Activated naive CD8-positive, alpha-beta T cell treated with anti-CD3 and anti-CD28 coated beads, Interleukin-2, amount 10 ng/mL, durations not matched to agents 7 days and 5 days (primary cell): ENCODE measurements around the gene DHX16. TPM values are rescaled to one million over a fixed set of nuclear protein-coding genes. Genes with fewer than 3 reads are reported as not detected.
A peak's percentile ranks its signal among the peaks of the same experiment; 100 is the strongest.

Experiments
- ATAC-seq: fragments of 150-1000 bp; cut with Tn5 transposase; one replicate; pipeline ENCODE4 v1.10.0; 2021; ENCODE audit warnings: low read depth, moderate library complexity
- POLR2A ChIA-PET: fragments of 350-600 bp; sonication (Branson Sonifier 250); formaldehyde crosslinking; loops from one replicate; lab custom pipeline; 2021; ENCODE audit warnings: antibody characterized with exemption; lab: Charles Lee
- DNase-seq: peaks from one replicate; pipeline ENCODE4 v3.0.0; 2021
- H3K27ac Mint-ChIP-seq: one replicate; pipeline ENCODE4 v1.8.0; 2022; ENCODE audit warnings: mild to moderate bottlenecking, mixed read lengths
- H3K27me3 Mint-ChIP-seq: one replicate; pipeline ENCODE4 v1.8.0; 2022; ENCODE audit warnings: mild to moderate bottlenecking, moderate library complexity, mixed read lengths
- H3K36me3 Mint-ChIP-seq: one replicate; pipeline ENCODE4 v1.8.0; 2021; ENCODE audit warnings: mild to moderate bottlenecking, mixed read lengths
- H3K4me1 Mint-ChIP-seq: one replicate; pipeline ENCODE4 v1.8.0; 2021; ENCODE audit warnings: mixed read lengths
- H3K4me3 Mint-ChIP-seq: one replicate; pipeline ENCODE4 v1.8.0; 2022; ENCODE audit warnings: mild to moderate bottlenecking, moderate library complexity, mixed read lengths
- H3K9me3 Mint-ChIP-seq: one replicate; pipeline ENCODE4 v1.8.0; 2021; ENCODE audit warnings: mixed read lengths
- total RNA-seq, 2 experiments: library from RNA; stranded (reverse); gene quantifications; one replicate each; pipeline ENCODE4 v1.2.3, GENCODE V29; 2021

The DHX16 gene
- total RNA-seq, 2 experiments from 2014 or later: 42.9 to 44.2 TPM

- Mint-ChIP-seq H3K27me3 (no peaks in the 10 kb centered on the region), H3K27ac (peak overlapping the region; percentile 91), H3K9me3 (no peaks in the 10 kb centered on the region), H3K4me3 (peak overlapping the region; percentile 62), H3K4me1 (peaks cover 40% of the 10 kb centered on the region), H3K36me3 (peaks cover 49% of the 10 kb centered on the region)
- ATAC-seq: no peak
- no peak for DNase-seq
- POLR2A ChIA-PET: interaction anchor here (0.8 to 3.9 kb wide), 11 partner anchors 9 to 386 kb away, joined by 3 to 54 read pairs (median 4); partner anchors contain the start of genes DHX16 and TRIM39
Measured at GRCh38 chr6:30712441-30712945, 39.7 kb upstream of the DHX16 start.

DNA sequence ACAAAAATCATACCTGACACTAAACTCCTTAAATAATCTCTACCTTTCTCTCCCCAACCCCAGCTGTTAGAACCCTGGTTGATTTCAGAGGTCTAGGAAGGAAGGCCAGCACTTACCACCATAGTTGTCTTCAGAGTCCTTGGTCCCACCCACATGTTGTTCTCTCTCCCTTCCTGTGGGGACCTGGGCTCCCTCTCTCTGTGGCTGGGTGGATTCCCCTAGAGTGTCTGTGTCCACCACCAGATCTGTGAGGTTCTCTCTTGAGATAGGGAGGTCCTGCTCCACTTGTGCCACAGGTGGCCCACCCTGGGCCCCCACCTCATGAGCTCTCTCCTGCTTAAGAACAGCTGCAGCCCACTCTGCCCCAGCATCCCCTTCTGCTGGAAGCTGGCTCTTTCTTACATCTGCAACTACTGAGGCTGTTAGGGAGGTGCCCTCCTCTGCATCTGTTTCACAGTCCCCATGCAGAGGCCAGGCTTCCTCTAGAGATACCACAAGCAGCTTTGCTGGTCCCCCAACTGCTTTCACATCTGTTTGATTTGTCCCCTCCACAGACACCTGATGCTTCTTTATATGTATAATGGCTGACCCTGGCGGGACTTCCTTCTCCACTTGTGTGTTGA, 39.1 kb upstream of the DHX16 start:
- peak; percentile 57 for DNase-seq
- H3K9me3 Mint-ChIP-seq: no peaks in the 10 kb centered on the region
- H3K4me3 Mint-ChIP-seq: peak overlapping the region; percentile 62
- H3K27me3 Mint-ChIP-seq: no peaks in the 10 kb centered on the region
- POLR2A ChIA-PET: interaction anchor here (0.8 to 3.9 kb wide), 11 partner anchors 9 to 386 kb away, joined by 3 to 54 read pairs (median 4); partner anchors contain the start of genes DHX16 and TRIM39
- peaks cover 40% of the 10 kb centered on the region for H3K4me1 Mint-ChIP-seq
- peaks cover 50% of the 10 kb centered on the region for H3K36me3 Mint-ChIP-seq
- peak; percentile 86 for ATAC-seq
- peak overlapping the region; percentile 91 for H3K27ac Mint-ChIP-seq

DNA sequence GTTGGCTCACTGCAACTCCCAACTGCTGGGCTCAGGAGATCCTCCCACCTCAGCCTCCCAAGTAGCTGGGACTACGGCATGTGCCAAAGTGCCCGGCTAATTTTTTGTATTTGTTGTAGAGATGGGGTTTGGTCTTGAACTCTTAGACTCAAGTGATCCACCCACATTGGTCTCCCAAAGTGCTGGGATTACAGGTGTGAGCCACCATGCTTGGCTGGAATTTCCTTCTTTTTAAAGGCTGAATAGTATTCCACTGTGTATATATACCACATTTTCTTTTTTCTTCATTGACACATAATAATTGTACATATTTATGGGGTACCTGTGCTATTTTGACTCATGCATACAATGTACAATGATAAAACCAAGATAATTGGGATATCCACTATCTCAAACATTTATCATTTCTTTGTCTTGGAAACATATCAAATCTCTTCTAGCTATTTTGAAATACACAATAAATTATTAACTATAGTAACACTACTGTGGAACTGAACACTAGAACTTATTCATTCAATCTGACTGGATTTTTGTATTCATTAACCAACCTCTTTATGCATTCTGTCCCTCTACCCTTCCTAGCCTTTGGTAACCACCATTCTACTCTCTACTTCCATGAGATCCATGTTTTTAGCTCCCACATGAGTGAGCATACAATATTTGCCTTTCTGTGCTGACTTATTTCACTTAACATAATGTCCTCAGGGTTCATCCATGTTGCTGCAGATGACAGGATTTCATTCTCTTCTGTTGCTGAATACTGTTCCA, 36.5 kb upstream of the DHX16 start:
- no peak overlapping the region for H3K27ac Mint-ChIP-seq
- no peaks in the 10 kb centered on the region for H3K27me3 Mint-ChIP-seq
- H3K4me1 Mint-ChIP-seq: peaks cover 26% of the 10 kb centered on the region
- POLR2A ChIA-PET: no interaction called here
- ATAC-seq (no peak), DNase-seq (no peak)
- H3K36me3 Mint-ChIP-seq: peaks cover 40% of the 10 kb centered on the region
- no peak overlapping the region for H3K4me3 Mint-ChIP-seq
- no peaks in the 10 kb centered on the region for H3K9me3 Mint-ChIP-seq

- no peaks in the 10 kb centered on the region for H3K9me3 Mint-ChIP-seq
- peaks cover 15% of the 10 kb centered on the region for H3K4me1 Mint-ChIP-seq
- H3K27ac Mint-ChIP-seq: no peak overlapping the region
- POLR2A ChIA-PET: interaction anchor here (4.0 kb wide), 1 partner anchor 9 kb away, joined by 17 read pairs; the partner anchor contains the start of gene MDC1
- no peaks in the 10 kb centered on the region for H3K27me3 Mint-ChIP-seq
- peaks cover 29% of the 10 kb centered on the region for H3K36me3 Mint-ChIP-seq
- DNase-seq (no peak), ATAC-seq (no peak)
- no peak overlapping the region for H3K4me3 Mint-ChIP-seq
Measured at GRCh38 chr6:30707281-30707850, 34.6 kb upstream of the DHX16 start.

GRCh38 chr6:30705620-30706019, 32.8 kb upstream of the DHX16 start:
- POLR2A ChIA-PET: interaction anchor here (1.5 to 4.0 kb wide), 2 partner anchors 11 to 12 kb away, joined by 4 to 17 read pairs; partner anchors contain the start of gene MDC1
- no peak for ATAC-seq
- Mint-ChIP-seq H3K27ac (no peak overlapping the region), H3K36me3 (peaks cover 26% of the 10 kb centered on the region), H3K27me3 (no peaks in the 10 kb centered on the region), H3K9me3 (no peaks in the 10 kb centered on the region), H3K4me1 (peaks cover 1% of the 10 kb centered on the region), H3K4me3 (no peak overlapping the region)
- DNase-seq: no peak

- no peaks in the 10 kb centered on the region for H3K4me1 Mint-ChIP-seq
- ATAC-seq: no peak
- peak overlapping the region; percentile 26 for H3K27ac Mint-ChIP-seq
- POLR2A ChIA-PET: interaction anchor here (0.9 to 4.0 kb wide), 5 partner anchors 8 to 16 kb away, joined by 3 to 17 read pairs (median 5); partner anchors contain the start of gene MDC1
- no peaks in the 10 kb centered on the region for H3K9me3 Mint-ChIP-seq
- no peak for DNase-seq
- no peaks in the 10 kb centered on the region for H3K27me3 Mint-ChIP-seq
- H3K4me3 Mint-ChIP-seq: no peak overlapping the region
- H3K36me3 Mint-ChIP-seq: peaks cover 27% of the 10 kb centered on the region
Measured at GRCh38 chr6:30703821-30704220, 31.0 kb upstream of the DHX16 start.

DNA sequence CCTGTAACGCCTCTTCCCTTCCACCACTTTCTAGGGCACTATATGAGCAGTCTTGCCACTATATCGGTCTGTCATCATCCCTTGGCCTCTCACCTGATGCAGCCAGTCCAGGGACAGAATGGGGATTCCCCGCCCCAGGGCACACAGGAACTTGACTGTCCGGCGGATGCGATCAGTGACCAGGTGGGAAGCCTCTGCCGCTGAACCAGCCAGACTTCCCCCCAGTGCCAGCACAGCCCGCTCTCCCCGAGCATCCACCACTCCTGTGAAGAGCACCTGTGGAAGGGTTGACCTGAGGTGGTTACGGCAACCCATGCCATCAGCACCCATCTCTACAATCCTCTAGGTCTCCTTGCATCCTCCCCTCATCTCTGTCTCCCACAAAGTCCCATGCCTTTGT, 30.2 kb upstream of the DHX16 start:
- Mint-ChIP-seq H3K4me1 (no peaks in the 10 kb centered on the region), H3K36me3 (peaks cover 26% of the 10 kb centered on the region), H3K4me3 (no peak overlapping the region), H3K9me3 (no peaks in the 10 kb centered on the region), H3K27ac (no peak overlapping the region), H3K27me3 (no peaks in the 10 kb centered on the region)
- DNase-seq (no peak), ATAC-seq (no peak)
- POLR2A ChIA-PET: interaction anchor here (0.9 to 2.3 kb wide), 2 partner anchors 9 to 15 kb away, joined by 3 to 6 read pairs; no protein-coding TSS in a partner anchor

DNA sequence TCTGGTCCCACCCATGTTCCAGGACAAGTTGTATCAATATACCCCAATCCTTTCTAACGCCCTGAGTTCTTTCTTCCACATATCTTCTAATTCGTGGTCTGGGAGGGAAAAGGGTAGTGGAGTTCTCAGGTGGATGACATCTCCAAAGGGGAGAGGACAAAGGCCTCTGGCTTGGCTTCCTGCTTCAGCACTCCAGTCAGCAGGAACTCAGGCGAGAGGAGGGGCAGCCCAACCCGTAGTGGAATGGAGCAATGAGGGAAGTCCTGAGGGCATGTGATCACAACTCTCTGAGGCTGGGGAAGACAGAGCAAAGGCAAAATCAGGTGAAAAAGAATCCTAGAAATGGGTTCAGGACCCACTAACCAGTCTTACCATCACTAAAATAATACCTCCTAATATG, 27.5 kb upstream of the DHX16 start:
- Mint-ChIP-seq H3K27me3 (no peaks in the 10 kb centered on the region), H3K9me3 (no peaks in the 10 kb centered on the region), H3K4me1 (no peaks in the 10 kb centered on the region), H3K27ac (no peak overlapping the region), H3K36me3 (peaks cover 20% of the 10 kb centered on the region), H3K4me3 (no peak overlapping the region)
- ATAC-seq (no peak), DNase-seq (no peak)
- POLR2A ChIA-PET: no interaction called here

DNA sequence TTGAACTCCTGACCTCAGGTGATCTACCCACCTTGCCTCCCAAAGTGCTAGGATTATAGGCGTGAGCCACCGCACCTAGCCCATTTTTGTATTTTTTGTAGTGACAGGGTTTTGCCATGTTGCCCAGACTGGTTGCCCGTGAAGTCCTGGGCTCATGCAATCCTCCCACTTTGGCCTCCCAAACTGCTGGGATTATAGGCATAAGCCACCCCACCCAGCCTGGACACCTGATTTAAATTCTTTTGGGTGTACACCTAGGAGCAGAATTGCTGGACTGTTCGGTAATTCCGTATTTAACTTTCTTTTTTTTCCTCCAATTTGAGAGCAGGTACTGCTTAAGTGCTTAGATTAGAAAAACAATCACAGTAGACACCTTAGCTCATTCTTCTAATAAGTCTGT, 23.6 kb upstream of the DHX16 start:
- POLR2A ChIA-PET: interaction anchor here (1.1 to 3.5 kb wide), 2 partner anchors 9 to 21 kb away, joined by 5 to 10 read pairs; partner anchors contain the start of gene MDC1
- Mint-ChIP-seq H3K27me3 (no peaks in the 10 kb centered on the region), H3K4me1 (no peaks in the 10 kb centered on the region), H3K9me3 (no peaks in the 10 kb centered on the region), H3K36me3 (peaks cover 10% of the 10 kb centered on the region), H3K4me3 (no peak overlapping the region), H3K27ac (no peak overlapping the region)
- ATAC-seq: no peak
- no peak for DNase-seq

DNA sequence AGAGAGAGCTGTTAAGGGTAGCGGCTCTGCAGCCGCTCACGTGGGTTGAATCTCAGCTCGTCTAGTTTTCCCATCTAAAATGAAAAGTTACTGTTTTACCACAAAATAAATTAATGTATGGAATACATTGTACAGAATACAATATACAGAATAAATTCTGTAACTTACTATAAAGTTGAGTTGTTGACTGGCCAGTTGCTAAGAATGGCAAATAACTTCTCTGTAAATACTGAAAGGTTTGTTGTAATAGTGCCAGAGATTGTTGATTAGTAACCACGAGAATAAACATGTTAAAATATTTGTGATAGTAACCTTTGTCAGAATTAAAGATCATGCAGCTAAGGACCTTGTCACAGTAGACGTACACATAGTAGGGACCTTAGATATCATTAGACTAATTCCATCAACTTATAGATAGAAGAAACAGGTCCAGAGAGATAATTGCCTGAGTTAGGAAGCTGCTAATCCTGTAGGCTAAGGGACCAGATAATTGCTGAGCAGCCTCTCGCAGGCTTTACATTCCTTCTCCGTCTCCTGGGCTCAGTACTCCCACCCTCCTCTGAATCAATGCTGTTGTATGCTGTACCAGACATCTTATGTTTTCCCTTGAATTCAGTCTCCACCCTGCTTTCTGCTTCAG, 18.5 kb upstream of the DHX16 start:
- ATAC-seq (no peak), DNase-seq (no peak)
- POLR2A ChIA-PET: interaction anchor here (0.8 to 3.6 kb wide), 7 partner anchors 9 to 51 kb away, joined by 3 to 12 read pairs (median 4); partner anchors contain the start of genes FLOT1, MDC1 and TUBB
- peaks cover 4% of the 10 kb centered on the region for H3K36me3 Mint-ChIP-seq
- H3K4me3 Mint-ChIP-seq: peak overlapping the region; percentile 98
- no peaks in the 10 kb centered on the region for H3K27me3 Mint-ChIP-seq
- H3K27ac Mint-ChIP-seq: no peak overlapping the region
- H3K9me3 Mint-ChIP-seq: no peaks in the 10 kb centered on the region
- H3K4me1 Mint-ChIP-seq: peaks cover 32% of the 10 kb centered on the region

DNA sequence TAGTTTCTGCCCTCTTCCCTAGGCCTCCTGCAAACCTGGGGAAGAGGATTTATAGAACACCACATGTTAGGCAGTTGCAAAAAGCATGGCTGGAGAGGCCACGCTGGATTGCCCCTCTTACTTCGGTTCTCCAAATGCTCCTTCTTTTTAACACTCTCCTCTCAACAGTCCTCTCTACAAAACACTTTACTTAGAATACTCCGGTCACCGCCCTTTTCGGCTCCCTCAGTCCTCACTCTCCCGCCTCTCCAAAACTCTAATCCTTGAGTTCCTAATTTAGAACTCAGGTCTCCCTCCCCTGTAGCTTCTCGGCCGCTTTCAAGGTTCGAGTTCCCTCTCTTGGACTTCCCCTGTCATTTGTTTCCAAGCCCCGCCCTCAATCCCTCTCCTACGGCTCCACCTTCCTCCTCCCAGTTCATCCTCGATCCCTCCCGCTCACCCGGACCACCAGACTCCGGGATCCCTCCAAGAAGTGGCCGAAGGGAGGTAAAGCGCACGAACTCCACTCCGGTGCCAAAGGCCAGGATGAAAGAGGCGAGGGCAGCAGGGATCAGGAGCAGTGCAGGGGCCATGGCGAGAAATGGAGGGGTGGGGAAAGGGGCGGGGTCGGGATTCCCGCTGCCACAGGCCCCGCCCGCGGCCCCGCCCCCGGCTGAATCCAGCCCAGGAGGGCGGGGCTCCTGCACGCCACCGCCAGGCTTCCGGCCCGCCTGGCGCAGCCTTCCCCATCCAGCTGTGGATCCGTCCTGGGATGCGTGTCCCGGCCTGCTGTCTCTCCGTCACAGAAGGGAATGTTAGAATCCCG, 17.8 kb upstream of the DHX16 start, which contains the start of gene NRM:
NRM (minus strand) TSS at position 582 of the 805 bp plus-strand sequence; CDS start at position 572, 10 bp downstream.
- POLR2A ChIA-PET: interaction anchor here (0.8 to 3.6 kb wide), 7 partner anchors 9 to 51 kb away, joined by 3 to 12 read pairs (median 4); partner anchors contain the start of genes FLOT1, MDC1 and TUBB
- Mint-ChIP-seq H3K4me1 (peaks cover 32% of the 10 kb centered on the region), H3K27me3 (no peaks in the 10 kb centered on the region), H3K9me3 (no peaks in the 10 kb centered on the region), H3K4me3 (peak within 1 kb of the TSS; percentile 98), H3K36me3 (peaks cover 10% of the 10 kb centered on the region), H3K27ac (peak within 1 kb of the TSS; percentile 80)
- ATAC-seq: peak; percentile 20
- DNase-seq: peak; percentile 90

GRCh38 chr6:30689985-30690384, 17.2 kb upstream of the DHX16 start:
- Mint-ChIP-seq H3K27me3 (no peaks in the 10 kb centered on the region), H3K9me3 (no peaks in the 10 kb centered on the region), H3K4me1 (peaks cover 35% of the 10 kb centered on the region), H3K27ac (peak overlapping the region; percentile 80), H3K4me3 (peak overlapping the region; percentile 98), H3K36me3 (peaks cover 17% of the 10 kb centered on the region)
- ATAC-seq (no peak), DNase-seq (no peak)
- POLR2A ChIA-PET: interaction anchor here (1.0 to 3.6 kb wide), 6 partner anchors 10 to 41 kb away, joined by 3 to 12 read pairs (median 5); partner anchors contain the start of gene MDC1
